HEK293 (cell line): ENCODE measurements around the gene ELP6.

Source experiments
- EGR2 ChIP-seq: fragments of 450-650 bp; formaldehyde crosslinking; IDR thresholded peaks from 2 replicates; pipeline ENCODE4 v1.5.1; 2016; ENCODE audit warnings: low read depth, missing biosample characterization, missing genetic modification characterization
- GLI4 ChIP-seq: fragments of 450-650 bp; formaldehyde crosslinking; IDR thresholded peaks from 2 replicates; pipeline ENCODE4 v1.5.1; 2016; ENCODE audit warnings: missing biosample characterization, missing genetic modification characterization
- GLIS1 ChIP-seq: fragments of 450-650 bp; formaldehyde crosslinking; IDR thresholded peaks from 2 replicates; pipeline ENCODE4 v1.5.1; 2016; ENCODE audit warnings: missing biosample characterization, missing genetic modification characterization
- OSR2 ChIP-seq: fragments of 450-650 bp; formaldehyde crosslinking; IDR thresholded peaks from 2 replicates; pipeline ENCODE4 v1.5.1; 2016; ENCODE audit warnings: missing biosample characterization, missing genetic modification characterization
- REPIN1 ChIP-seq: fragments of 450-650 bp; formaldehyde crosslinking; IDR thresholded peaks from 2 replicates; pipeline ENCODE4 v1.5.1; 2017; ENCODE audit warnings: missing biosample characterization, missing genetic modification characterization, low read depth
- SP3 ChIP-seq: fragments of 450-650 bp; formaldehyde crosslinking; IDR thresholded peaks from 2 replicates; pipeline ENCODE4 v1.5.1; 2016; ENCODE audit warnings: missing biosample characterization, missing genetic modification characterization
- ZFP3 ChIP-seq: fragments of 450-650 bp; formaldehyde crosslinking; IDR thresholded peaks from 2 replicates; pipeline ENCODE4 v1.5.1; 2016; ENCODE audit warnings: low read depth, missing biosample characterization, missing genetic modification characterization
- ZFP41 ChIP-seq: fragments of 450-650 bp; formaldehyde crosslinking; IDR thresholded peaks from 2 replicates; pipeline ENCODE4 v1.5.1; 2016; ENCODE audit warnings: missing biosample characterization, missing genetic modification characterization, borderline replicate concordance
- ZNF114 ChIP-seq: fragments of 450-650 bp; formaldehyde crosslinking; IDR thresholded peaks from 2 replicates; pipeline ENCODE4 v1.5.0; 2017; ENCODE audit warnings: missing biosample characterization, missing genetic modification characterization
- ZNF138 ChIP-seq: fragments of 450-650 bp; formaldehyde crosslinking; IDR thresholded peaks from 2 replicates; pipeline ENCODE4 v1.5.1; 2016; ENCODE audit warnings: missing biosample characterization, missing genetic modification characterization, borderline replicate concordance
- ZNF174 ChIP-seq: fragments of 450-650 bp; formaldehyde crosslinking; IDR thresholded peaks from 2 replicates; pipeline ENCODE4 v1.5.0; 2017; ENCODE audit warnings: missing biosample characterization, mild to moderate bottlenecking, missing genetic modification characterization
- ZNF19 ChIP-seq: fragments of 450-650 bp; formaldehyde crosslinking; IDR thresholded peaks from 2 replicates; pipeline ENCODE4; 2016; ENCODE audit warnings: missing biosample characterization, missing genetic modification characterization, low read depth
- ZNF223 ChIP-seq: fragments of 450-650 bp; formaldehyde crosslinking; IDR thresholded peaks from 2 replicates; pipeline ENCODE4 v1.5.1; 2016; ENCODE audit warnings: missing biosample characterization, missing genetic modification characterization
- ZNF23 ChIP-seq: fragments of 450-650 bp; formaldehyde crosslinking; IDR thresholded peaks from 2 replicates; pipeline ENCODE4 v1.5.1; 2016; ENCODE audit warnings: missing biosample characterization, missing genetic modification characterization, borderline replicate concordance
- ZNF274 ChIP-seq, 2 experiments: fragments of 200-500 bp in 1 of 2; fragments of 450-650 bp in 1 of 2; sonication (Bioruptor generic) in 1 of 2; formaldehyde crosslinking in 1 of 2; IDR thresholded peaks; 2 replicates each; pipeline versions ENCODE4 v1.5.1 to v1.6.1; 2014 to 2016; ENCODE audit warnings: borderline replicate concordance in 1 of 2, inconsistent platforms in 1 of 2, low read length in 1 of 2, missing biosample characterization in 1 of 2, missing genetic modification characterization in 1 of 2
- ZNF292 ChIP-seq: fragments of 450-650 bp; formaldehyde crosslinking; IDR thresholded peaks from 2 replicates; pipeline ENCODE4 v1.5.1; 2016; ENCODE audit warnings: low read depth, missing biosample characterization, missing genetic modification characterization, borderline replicate concordance
- ZNF37A ChIP-seq: fragments of 450-650 bp; IDR thresholded peaks from 2 replicates; pipeline ENCODE4 v1.5.1; 2018; ENCODE audit warnings: missing biosample characterization, missing genetic modification characterization
- ZNF433 ChIP-seq: fragments of 450-650 bp; formaldehyde crosslinking; IDR thresholded peaks from 2 replicates; pipeline ENCODE4 v1.5.1; 2016; ENCODE audit warnings: missing biosample characterization, missing genetic modification characterization, low read depth
- ZNF548 ChIP-seq: fragments of 450-650 bp; formaldehyde crosslinking; IDR thresholded peaks from 2 replicates; pipeline ENCODE4 v1.5.1; 2016; ENCODE audit warnings: missing biosample characterization, missing genetic modification characterization
- ZNF561 ChIP-seq: fragments of 450-650 bp; IDR thresholded peaks from 2 replicates; pipeline ENCODE4 v1.5.1; 2018; ENCODE audit warnings: missing biosample characterization, missing genetic modification characterization, borderline replicate concordance
- ZNF777 ChIP-seq: fragments of 450-650 bp; formaldehyde crosslinking; IDR thresholded peaks from 2 replicates; pipeline ENCODE4 v1.5.1; 2017; ENCODE audit warnings: missing biosample characterization, missing genetic modification characterization, borderline replicate concordance
- ZNF830 ChIP-seq: fragments of 450-650 bp; IDR thresholded peaks from 2 replicates; pipeline ENCODE4 v1.5.0; 2018; ENCODE audit warnings: missing biosample characterization, missing genetic modification characterization, low read depth, mild to moderate bottlenecking, moderate library complexity
- ZSCAN30 ChIP-seq: fragments of 450-650 bp; IDR thresholded peaks from 2 replicates; pipeline ENCODE4 v1.5.1; 2018; ENCODE audit warnings: missing biosample characterization, mild to moderate bottlenecking, missing genetic modification characterization, moderate library complexity
- TF ChIP-seq, protein P1 (sequence below): fragments of 450-650 bp; formaldehyde crosslinking; IDR thresholded peaks from 2 replicates; pipeline ENCODE4 v1.5.1; 2016; ENCODE audit warnings: missing biosample characterization, missing genetic modification characterization, borderline replicate concordance
- TF ChIP-seq, protein P2 (sequence below): fragments of 450-650 bp; formaldehyde crosslinking; IDR thresholded peaks from 2 replicates; pipeline ENCODE4 v1.5.1; 2016; ENCODE audit warnings: missing biosample characterization, missing genetic modification characterization
- TF ChIP-seq, protein P3 (sequence below): fragments of 450-650 bp; formaldehyde crosslinking; IDR thresholded peaks from 2 replicates; pipeline ENCODE4 v1.5.1; 2016; ENCODE audit warnings: missing biosample characterization, missing genetic modification characterization
- TF ChIP-seq, protein P4 (sequence below): fragments of 450-650 bp; IDR thresholded peaks from 2 replicates; pipeline ENCODE4 v1.5.1; 2018; ENCODE audit warnings: missing biosample characterization, mild to moderate bottlenecking, missing genetic modification characterization
- TF ChIP-seq, protein P5 (sequence below): fragments of 450-650 bp; formaldehyde crosslinking; IDR thresholded peaks from 2 replicates; pipeline ENCODE4 v1.5.1; 2016; ENCODE audit warnings: missing biosample characterization, missing genetic modification characterization

The ELP6 gene

DNA sequence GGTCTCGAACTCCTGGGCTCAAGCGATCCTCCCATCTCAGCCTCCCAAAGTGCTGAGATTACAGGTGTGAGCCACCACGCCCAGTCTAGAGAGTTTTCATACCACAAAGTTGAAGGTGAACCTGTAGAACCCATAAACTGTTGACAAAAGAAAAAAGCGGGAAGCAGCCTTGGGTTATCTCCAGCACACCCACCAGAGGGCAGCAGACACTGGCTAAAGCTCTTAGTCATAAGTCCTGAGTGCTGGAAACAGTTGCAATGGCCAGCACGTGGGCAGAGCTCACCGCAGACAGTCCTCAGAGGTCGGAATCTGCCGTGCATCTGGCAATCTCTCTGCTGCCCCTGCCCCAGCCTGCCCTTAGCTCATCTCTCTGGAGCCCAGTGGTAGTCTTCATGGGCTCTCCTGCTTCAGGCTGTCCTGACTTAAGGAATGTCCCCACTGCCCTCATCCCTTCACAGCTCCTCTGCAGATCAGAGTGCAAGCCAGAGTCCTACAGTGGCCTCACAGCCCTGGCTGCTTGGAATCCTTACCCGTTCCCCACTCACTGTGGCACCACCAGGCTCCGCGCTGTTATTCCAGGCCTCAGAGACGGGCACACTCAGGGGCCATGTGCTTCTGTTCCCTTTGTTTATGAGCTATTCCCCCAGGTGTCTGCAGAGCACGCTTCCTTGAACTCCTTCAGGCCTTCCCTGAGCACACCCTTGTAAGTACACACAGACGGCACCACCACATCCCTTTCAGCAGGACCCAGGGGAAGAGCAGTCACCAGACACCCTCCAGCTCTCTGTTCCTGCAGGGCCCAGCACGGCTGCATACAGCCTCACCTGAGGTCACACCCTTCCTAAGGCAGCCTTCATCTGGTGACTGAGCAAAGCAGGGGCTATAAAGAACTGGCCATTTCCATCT, 8.8 kb upstream of the ELP6 start (continued):
- TF ChIP-seq, protein P1, sequence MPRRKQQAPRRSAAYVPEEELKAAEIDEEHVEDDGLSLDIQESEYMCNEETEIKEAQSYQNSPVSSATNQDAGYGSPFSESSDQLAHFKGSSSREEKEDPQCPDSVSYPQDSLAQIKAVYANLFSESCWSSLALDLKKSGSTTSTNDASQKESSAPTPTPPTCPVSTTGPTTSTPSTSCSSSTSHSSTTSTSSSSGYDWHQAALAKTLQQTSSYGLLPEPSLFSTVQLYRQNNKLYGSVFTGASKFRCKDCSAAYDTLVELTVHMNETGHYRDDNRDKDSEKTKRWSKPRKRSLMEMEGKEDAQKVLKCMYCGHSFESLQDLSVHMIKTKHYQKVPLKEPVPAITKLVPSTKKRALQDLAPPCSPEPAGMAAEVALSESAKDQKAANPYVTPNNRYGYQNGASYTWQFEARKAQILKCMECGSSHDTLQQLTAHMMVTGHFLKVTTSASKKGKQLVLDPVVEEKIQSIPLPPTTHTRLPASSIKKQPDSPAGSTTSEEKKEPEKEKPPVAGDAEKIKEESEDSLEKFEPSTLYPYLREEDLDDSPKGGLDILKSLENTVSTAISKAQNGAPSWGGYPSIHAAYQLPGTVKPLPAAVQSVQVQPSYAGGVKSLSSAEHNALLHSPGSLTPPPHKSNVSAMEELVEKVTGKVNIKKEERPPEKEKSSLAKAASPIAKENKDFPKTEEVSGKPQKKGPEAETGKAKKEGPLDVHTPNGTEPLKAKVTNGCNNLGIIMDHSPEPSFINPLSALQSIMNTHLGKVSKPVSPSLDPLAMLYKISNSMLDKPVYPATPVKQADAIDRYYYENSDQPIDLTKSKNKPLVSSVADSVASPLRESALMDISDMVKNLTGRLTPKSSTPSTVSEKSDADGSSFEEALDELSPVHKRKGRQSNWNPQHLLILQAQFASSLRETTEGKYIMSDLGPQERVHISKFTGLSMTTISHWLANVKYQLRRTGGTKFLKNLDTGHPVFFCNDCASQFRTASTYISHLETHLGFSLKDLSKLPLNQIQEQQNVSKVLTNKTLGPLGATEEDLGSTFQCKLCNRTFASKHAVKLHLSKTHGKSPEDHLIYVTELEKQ (tag by site-specific recombination): no peak
- TF ChIP-seq ZNF19 (no peak), GLIS1 (tag by site-specific recombination) (no peak), ZNF37A (tag by site-specific recombination) (no peak), ZNF23 (tag by site-specific recombination) (no peak), GLI4 (tag by site-specific recombination) (no peak), ZNF174 (tag by site-specific recombination) (no peak), ZNF433 (tag by site-specific recombination) (no peak), SP3 (tag by site-specific recombination) (no peak), ZNF274 (IDR thresholded peaks at IDR 0.05; ENCODE audit: low read length) (no peak), ZNF274 (tag by site-specific recombination; IDR thresholded peaks at IDR 0.05; ENCODE audit: borderline replicate concordance) (no peak), OSR2 (no peak), ZSCAN30 (tag by site-specific recombination) (peak; percentile 71), ZNF138 (no peak), EGR2 (0 out of 2 replicates have a peak, but pooled peaks have one; percentile 26), REPIN1 (0 out of 2 replicates have a peak, but pooled peaks have one; percentile 68), ZNF830 (tag by site-specific recombination) (no peak), ZNF223 (no peak), ZNF292 (tag by site-specific recombination) (no peak), ZFP3 (tag by site-specific recombination) (no peak), ZNF777 (tag by site-specific recombination) (no peak), ZNF114 (tag by site-specific recombination) (no peak), ZNF548 (tag by site-specific recombination) (no peak), ZFP41 (tag by site-specific recombination) (no peak), ZNF561 (0 out of 2 replicates have a peak, but pooled peaks have one; percentile 58)
- TF ChIP-seq, protein P2, sequence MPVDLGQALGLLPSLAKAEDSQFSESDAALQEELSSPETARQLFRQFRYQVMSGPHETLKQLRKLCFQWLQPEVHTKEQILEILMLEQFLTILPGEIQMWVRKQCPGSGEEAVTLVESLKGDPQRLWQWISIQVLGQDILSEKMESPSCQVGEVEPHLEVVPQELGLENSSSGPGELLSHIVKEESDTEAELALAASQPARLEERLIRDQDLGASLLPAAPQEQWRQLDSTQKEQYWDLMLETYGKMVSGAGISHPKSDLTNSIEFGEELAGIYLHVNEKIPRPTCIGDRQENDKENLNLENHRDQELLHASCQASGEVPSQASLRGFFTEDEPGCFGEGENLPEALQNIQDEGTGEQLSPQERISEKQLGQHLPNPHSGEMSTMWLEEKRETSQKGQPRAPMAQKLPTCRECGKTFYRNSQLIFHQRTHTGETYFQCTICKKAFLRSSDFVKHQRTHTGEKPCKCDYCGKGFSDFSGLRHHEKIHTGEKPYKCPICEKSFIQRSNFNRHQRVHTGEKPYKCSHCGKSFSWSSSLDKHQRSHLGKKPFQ (tag by site-specific recombination): 0 out of 2 replicates have a peak, but pooled peaks have one; percentile 61
- TF ChIP-seq, protein P3, sequence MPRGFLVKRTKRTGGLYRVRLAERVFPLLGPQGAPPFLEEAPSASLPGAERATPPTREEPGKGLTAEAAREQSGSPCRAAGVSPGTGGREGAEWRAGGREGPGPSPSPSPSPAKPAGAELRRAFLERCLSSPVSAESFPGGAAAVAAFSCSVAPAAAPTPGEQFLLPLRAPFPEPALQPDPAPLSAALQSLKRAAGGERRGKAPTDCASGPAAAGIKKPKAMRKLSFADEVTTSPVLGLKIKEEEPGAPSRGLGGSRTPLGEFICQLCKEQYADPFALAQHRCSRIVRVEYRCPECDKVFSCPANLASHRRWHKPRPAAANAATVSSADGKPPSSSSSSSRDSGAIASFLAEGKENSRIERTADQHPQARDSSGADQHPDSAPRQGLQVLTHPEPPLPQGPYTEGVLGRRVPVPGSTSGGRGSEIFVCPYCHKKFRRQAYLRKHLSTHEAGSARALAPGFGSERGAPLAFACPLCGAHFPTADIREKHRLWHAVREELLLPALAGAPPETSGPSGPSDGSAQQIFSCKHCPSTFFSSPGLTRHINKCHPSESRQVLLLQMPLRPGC (tag by site-specific recombination): no peak
- TF ChIP-seq, protein P4, sequence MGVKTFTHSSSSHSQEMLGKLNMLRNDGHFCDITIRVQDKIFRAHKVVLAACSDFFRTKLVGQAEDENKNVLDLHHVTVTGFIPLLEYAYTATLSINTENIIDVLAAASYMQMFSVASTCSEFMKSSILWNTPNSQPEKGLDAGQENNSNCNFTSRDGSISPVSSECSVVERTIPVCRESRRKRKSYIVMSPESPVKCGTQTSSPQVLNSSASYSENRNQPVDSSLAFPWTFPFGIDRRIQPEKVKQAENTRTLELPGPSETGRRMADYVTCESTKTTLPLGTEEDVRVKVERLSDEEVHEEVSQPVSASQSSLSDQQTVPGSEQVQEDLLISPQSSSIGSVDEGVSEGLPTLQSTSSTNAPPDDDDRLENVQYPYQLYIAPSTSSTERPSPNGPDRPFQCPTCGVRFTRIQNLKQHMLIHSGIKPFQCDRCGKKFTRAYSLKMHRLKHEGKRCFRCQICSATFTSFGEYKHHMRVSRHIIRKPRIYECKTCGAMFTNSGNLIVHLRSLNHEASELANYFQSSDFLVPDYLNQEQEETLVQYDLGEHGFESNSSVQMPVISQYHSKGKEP (tag by site-specific recombination): peak; percentile 71
- TF ChIP-seq, protein P5, sequence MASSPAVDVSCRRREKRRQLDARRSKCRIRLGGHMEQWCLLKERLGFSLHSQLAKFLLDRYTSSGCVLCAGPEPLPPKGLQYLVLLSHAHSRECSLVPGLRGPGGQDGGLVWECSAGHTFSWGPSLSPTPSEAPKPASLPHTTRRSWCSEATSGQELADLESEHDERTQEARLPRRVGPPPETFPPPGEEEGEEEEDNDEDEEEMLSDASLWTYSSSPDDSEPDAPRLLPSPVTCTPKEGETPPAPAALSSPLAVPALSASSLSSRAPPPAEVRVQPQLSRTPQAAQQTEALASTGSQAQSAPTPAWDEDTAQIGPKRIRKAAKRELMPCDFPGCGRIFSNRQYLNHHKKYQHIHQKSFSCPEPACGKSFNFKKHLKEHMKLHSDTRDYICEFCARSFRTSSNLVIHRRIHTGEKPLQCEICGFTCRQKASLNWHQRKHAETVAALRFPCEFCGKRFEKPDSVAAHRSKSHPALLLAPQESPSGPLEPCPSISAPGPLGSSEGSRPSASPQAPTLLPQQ: peak; percentile 39; the same call in 1 of the 2 replicates
